K562 (cell line): Measurements from ENCODE around the gene STIL. TPM values are rescaled to one million over a fixed set of nuclear protein-coding genes. Genes with fewer than 3 reads are reported as not detected.

Experiments
- ARID2 ChIP-seq: fragments of 450-650 bp; IDR thresholded peaks from 2 replicates; pipeline ENCODE4 v1.6.1; 2017; ENCODE audit warnings: antibody characterized with exemption, mild to moderate bottlenecking
- CREBBP ChIP-seq: IDR thresholded peaks from one replicate; pipeline ENCODE4 v1.6.1; 2012; ENCODE audit warnings: low read depth, mild to moderate bottlenecking, control low read depth, inconsistent platforms, low read length
- CUX1 ChIP-seq: fragments of 200-800 bp; sonication (Bioruptor generic); IDR thresholded peaks from 2 replicates; pipeline ENCODE4 v1.6.1; 2016; ENCODE audit warnings: missing genetic modification characterization, missing compliant biosample characterization
- ETV6 ChIP-seq, 3 experiments: fragments of 150-350 bp in 1 of 3; sonication (generic) in 1 of 3; formaldehyde crosslinking in 1 of 3; IDR thresholded peaks; 2 replicates each; pipeline versions ENCODE4 v1.6.1 to v1.8.0; 2014 to 2022; ENCODE audit warnings: borderline replicate concordance in 2 of 3, low read depth in 2 of 3, antibody characterized with exemption in 1 of 3, low read length in 1 of 3, mild to moderate bottlenecking in 1 of 3, missing genetic modification reagents in 1 of 3
- FOXK1 ChIP-seq: sonication (generic); formaldehyde crosslinking; IDR thresholded peaks from 2 replicates; pipeline ENCODE4 v1.8.0; 2022; ENCODE audit warnings: missing genetic modification reagents, mild to moderate bottlenecking, borderline replicate concordance
- FOXK2 ChIP-seq, 2 experiments: fragments of 450-650 bp; IDR thresholded peaks in 1 of 2; conservative IDR thresholded peaks in 1 of 2; 2 replicates each; pipeline ENCODE4 v1.6.1; 2016; ENCODE audit warnings: low read depth in 2 of 2, mild to moderate bottlenecking in 1 of 2
- PML ChIP-seq: IDR thresholded peaks from 2 replicates; pipeline ENCODE4 v1.6.1; 2012; ENCODE audit warnings: low read length, inconsistent platforms
- RCOR1 ChIP-seq, 2 experiments: IDR thresholded peaks; 2 replicates each; pipeline ENCODE4 v1.6.1; 2012; ENCODE audit warnings: low read depth in 2 of 2, low read length in 2 of 2, borderline replicate concordance in 1 of 2, improper control_type of control experiment in 1 of 2
- SOX6 ChIP-seq: fragments of 450-650 bp; IDR thresholded peaks from 2 replicates; pipeline ENCODE4 v1.6.1; 2014; ENCODE audit warnings: mild to moderate bottlenecking
- polyA plus RNA-seq, 8 experiments: library from polyadenylated mRNA; depleted of rRNA in 4 of 8; stranded (reverse) in 5 of 8; unstranded in 3 of 8; fragments of >200 nt; fragmentation: Nextera tagmentation in 2 of 8; fragmentation: Illumina TruSeq in 1 of 8; extraction: Ambion mirVana in 2 of 8; extraction: Trizol in 1 of 8; gene quantifications; 2 replicates each; pipeline versions ENCODE4 v1.2.1 to v1.2.3, GENCODE V29; 2011 to 2014; ENCODE audit warnings: inconsistent platforms in 1 of 8, missing spikeins in 1 of 8
- total RNA-seq, 7 experiments: library from RNA; depleted of rRNA in 6 of 7; stranded (reverse); fragments of >200 nt in 6 of 7; fragmentation: Illumina TruSeq in 2 of 7; extraction: Trizol in 2 of 7; gene quantifications; 2 replicates each; pipeline versions ENCODE4 v1.2.1 to v1.2.3, GENCODE V29; 2011 to 2021; ENCODE audit warnings: low replicate concordance in 1 of 7
- TF ChIP-seq, protein P1 (sequence below): fragments of 450-650 bp; formaldehyde crosslinking; IDR thresholded peaks from 2 replicates; pipeline ENCODE4 v1.4.0; 2020; ENCODE audit warnings: mild to moderate bottlenecking, moderate library complexity
- TF ChIP-seq, protein P2 (sequence below): IDR thresholded peaks from 2 replicates; pipeline ENCODE4 v1.6.1; 2011; ENCODE audit warnings: borderline replicate concordance, low read depth, mild to moderate bottlenecking, moderate library complexity, low read length; ENCODE audit not compliant: insufficient read depth, poor library complexity, severe bottlenecking
- TF ChIP-seq, protein P3 (sequence below), 2 experiments: IDR thresholded peaks in 1 of 2; conservative IDR thresholded peaks in 1 of 2; 2 replicates each; pipeline ENCODE4 v1.6.1; 2016; ENCODE audit warnings: low read depth in 2 of 2, mild to moderate bottlenecking in 1 of 2, missing compliant biosample characterization in 1 of 2, missing genetic modification characterization in 1 of 2, moderate library complexity in 1 of 2

The STIL gene
- total and polyA plus RNA-seq, 9 of the 15 experiments (the other 6 are each of a cell fraction or from before 2014, with no cell fraction given) = 10.5 to 77.4 (median 39.6) TPM

- TF ChIP-seq RCOR1 (IDR thresholded peaks at IDR 0.05; ENCODE audit: borderline replicate concordance in 1 of 2, low read depth in 2 of 2, low read length in 2 of 2) (0 out of 4 replicates have a peak, but pooled peaks of 1 of the 2 experiments have one; percentile 46), FOXK1 (0 out of 2 replicates have a peak, but pooled peaks have one; percentile 41), CUX1 (no peak), PML (0 out of 2 replicates have a peak, but pooled peaks have one; percentile 34), SOX6 (no peak), ARID2 (peak; percentile 30; the same call in 1 of the 2 replicates), CREBBP (no peak), ETV6 (IDR thresholded peaks at IDR 0.05; ENCODE audit: borderline replicate concordance in 1 of 2, low read depth in 2 of 2, low read length in 1 of 2) (0 out of 4 replicates have a peak, but pooled peaks of 1 of the 2 experiments have one; percentile 30), ETV6 (CRISPR knock-in tag; IDR thresholded peaks at IDR 0.05; ENCODE audit: borderline replicate concordance) (no peak), FOXK2 (conservative IDR thresholded peaks at IDR 0.05 in 1 of 2, IDR thresholded peaks at IDR 0.05 in 1 of 2; ENCODE audit: low read depth in 2 of 2) (peak; percentile 55 to 70; a peak in 2 of 4 replicates)
- TF ChIP-seq, protein P1, sequence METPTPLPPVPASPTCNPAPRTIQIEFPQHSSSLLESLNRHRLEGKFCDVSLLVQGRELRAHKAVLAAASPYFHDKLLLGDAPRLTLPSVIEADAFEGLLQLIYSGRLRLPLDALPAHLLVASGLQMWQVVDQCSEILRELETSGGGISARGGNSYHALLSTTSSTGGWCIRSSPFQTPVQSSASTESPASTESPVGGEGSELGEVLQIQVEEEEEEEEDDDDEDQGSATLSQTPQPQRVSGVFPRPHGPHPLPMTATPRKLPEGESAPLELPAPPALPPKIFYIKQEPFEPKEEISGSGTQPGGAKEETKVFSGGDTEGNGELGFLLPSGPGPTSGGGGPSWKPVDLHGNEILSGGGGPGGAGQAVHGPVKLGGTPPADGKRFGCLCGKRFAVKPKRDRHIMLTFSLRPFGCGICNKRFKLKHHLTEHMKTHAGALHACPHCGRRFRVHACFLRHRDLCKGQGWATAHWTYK (CRISPR knock-in tag) = no peak
- TF ChIP-seq, protein P2, sequence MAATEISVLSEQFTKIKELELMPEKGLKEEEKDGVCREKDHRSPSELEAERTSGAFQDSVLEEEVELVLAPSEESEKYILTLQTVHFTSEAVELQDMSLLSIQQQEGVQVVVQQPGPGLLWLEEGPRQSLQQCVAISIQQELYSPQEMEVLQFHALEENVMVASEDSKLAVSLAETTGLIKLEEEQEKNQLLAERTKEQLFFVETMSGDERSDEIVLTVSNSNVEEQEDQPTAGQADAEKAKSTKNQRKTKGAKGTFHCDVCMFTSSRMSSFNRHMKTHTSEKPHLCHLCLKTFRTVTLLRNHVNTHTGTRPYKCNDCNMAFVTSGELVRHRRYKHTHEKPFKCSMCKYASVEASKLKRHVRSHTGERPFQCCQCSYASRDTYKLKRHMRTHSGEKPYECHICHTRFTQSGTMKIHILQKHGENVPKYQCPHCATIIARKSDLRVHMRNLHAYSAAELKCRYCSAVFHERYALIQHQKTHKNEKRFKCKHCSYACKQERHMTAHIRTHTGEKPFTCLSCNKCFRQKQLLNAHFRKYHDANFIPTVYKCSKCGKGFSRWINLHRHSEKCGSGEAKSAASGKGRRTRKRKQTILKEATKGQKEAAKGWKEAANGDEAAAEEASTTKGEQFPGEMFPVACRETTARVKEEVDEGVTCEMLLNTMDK = peak; percentile 68
- TF ChIP-seq, protein P3, sequence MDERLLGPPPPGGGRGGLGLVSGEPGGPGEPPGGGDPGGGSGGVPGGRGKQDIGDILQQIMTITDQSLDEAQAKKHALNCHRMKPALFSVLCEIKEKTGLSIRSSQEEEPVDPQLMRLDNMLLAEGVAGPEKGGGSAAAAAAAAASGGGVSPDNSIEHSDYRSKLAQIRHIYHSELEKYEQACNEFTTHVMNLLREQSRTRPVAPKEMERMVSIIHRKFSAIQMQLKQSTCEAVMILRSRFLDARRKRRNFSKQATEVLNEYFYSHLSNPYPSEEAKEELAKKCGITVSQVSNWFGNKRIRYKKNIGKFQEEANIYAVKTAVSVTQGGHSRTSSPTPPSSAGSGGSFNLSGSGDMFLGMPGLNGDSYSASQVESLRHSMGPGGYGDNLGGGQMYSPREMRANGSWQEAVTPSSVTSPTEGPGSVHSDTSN (CRISPR knock-in tag; IDR thresholded peaks at IDR 0.05; ENCODE audit: low read depth) = no peak
- TF ChIP-seq, protein P3 (tag; conservative IDR thresholded peaks at IDR 0.05; ENCODE audit: low read depth) = 0 out of 2 replicates have a peak, but pooled peaks have one; percentile 9
Observed at GRCh38 chr1:47262787-47263413, 51.0 kb downstream of the STIL start (continued).
